WTC11 (cell line): ENCODE results near the gene FBXO41. TPM values are rescaled to one million over a fixed set of nuclear protein-coding genes. Genes with fewer than 3 reads are reported as not detected.
A peak's percentile ranks its signal among the peaks of the same experiment; 100 is the strongest.

Source experiments
- ATAC-seq: fragments of 200-7000 bp; cut with Tn5 transposase; 2 replicates; pipeline ENCODE4 v1.10.0; 2021; ENCODE audit warnings: mild to moderate bottlenecking, moderate library complexity
- CTCF ChIA-PET: fragments of 300-600 bp; sonication (Branson Sonifier 250); formaldehyde crosslinking; loops from one replicate; lab custom pipeline; 2021; ENCODE audit warnings: antibody characterized with exemption; lab: Charles Lee
- POLR2A ChIA-PET: fragments of 350-600 bp; sonication (Branson Sonifier 250); formaldehyde crosslinking; loops from one replicate; lab custom pipeline; 2021; ENCODE audit warnings: antibody characterized with exemption; lab: Charles Lee
- DNase-seq: peaks from one replicate; pipeline ENCODE4 v3.0.0; 2021; ENCODE audit warnings: low spot score
- H3K27ac Mint-ChIP-seq: 2 replicates; pipeline ENCODE4 v1.8.0; 2021; ENCODE audit warnings: mixed read lengths
- H3K27me3 Mint-ChIP-seq: 2 replicates; pipeline ENCODE4 v1.8.0; 2021; ENCODE audit warnings: low read depth, mild to moderate bottlenecking, moderate library complexity, mixed read lengths
- H3K36me3 Mint-ChIP-seq: 2 replicates; pipeline ENCODE4 v1.8.0; 2021; ENCODE audit warnings: mixed read lengths
- H3K4me1 Mint-ChIP-seq: 2 replicates; pipeline ENCODE4 v1.8.0; 2022; ENCODE audit warnings: mixed read lengths
- H3K4me3 Mint-ChIP-seq: 2 replicates; pipeline ENCODE4 v1.8.0; 2021; ENCODE audit warnings: mild to moderate bottlenecking, moderate library complexity, mixed read lengths
- H3K9me3 Mint-ChIP-seq: 2 replicates; pipeline ENCODE4 v1.8.0; 2021; ENCODE audit warnings: mixed read lengths
- CDX4 ChIP-seq: fragments of 250-450 bp; sonication (Bioruptor Pico); IDR thresholded peaks from 2 replicates; pipeline ENCODE4 v1.9.0; 2021; ENCODE audit warnings: moderate library complexity, mild to moderate bottlenecking, inconsistent platforms, borderline replicate concordance
- KAT7 ChIP-seq: sonication (generic); formaldehyde crosslinking; IDR thresholded peaks from 2 replicates; pipeline ENCODE4 v1.8.1; 2023; ENCODE audit warnings: missing genetic modification reagents, mild to moderate bottlenecking, borderline replicate concordance
- NFATC4 ChIP-seq: fragments of 250-450 bp; sonication (Bioruptor Pico); IDR thresholded peaks from 2 replicates; pipeline ENCODE4 v1.9.0; 2021; ENCODE audit warnings: mild to moderate bottlenecking
- NFYB ChIP-seq: sonication (generic); formaldehyde crosslinking; conservative IDR thresholded peaks from 2 replicates; pipeline ENCODE4 v1.8.0; 2022; ENCODE audit warnings: low read depth, missing genetic modification reagents
- PRDM15 ChIP-seq: sonication (generic); formaldehyde crosslinking; IDR thresholded peaks from 2 replicates; pipeline ENCODE4 v1.8.0; 2022; ENCODE audit warnings: missing genetic modification reagents
- SMAD3 ChIP-seq: sonication (generic); formaldehyde crosslinking; IDR thresholded peaks from 2 replicates; pipeline ENCODE4 v1.8.0; 2022; ENCODE audit warnings: missing genetic modification reagents, mild to moderate bottlenecking, borderline replicate concordance
- SMAD4 ChIP-seq: sonication (generic); formaldehyde crosslinking; IDR thresholded peaks from 2 replicates; pipeline ENCODE4 v1.8.0; 2022; ENCODE audit warnings: mild to moderate bottlenecking, missing genetic modification reagents
- STAT6 ChIP-seq: sonication (generic); formaldehyde crosslinking; conservative IDR thresholded peaks from 2 replicates; pipeline ENCODE4 v1.8.1; 2023; ENCODE audit warnings: mild to moderate bottlenecking, low read depth, missing genetic modification reagents, moderate library complexity
- ZNF425 ChIP-seq: fragments of 250-450 bp; sonication (Bioruptor Pico); conservative IDR thresholded peaks from 2 replicates; pipeline ENCODE4 v1.9.0; 2021; ENCODE audit warnings: mild to moderate bottlenecking
- ZNF512 ChIP-seq: sonication (generic); formaldehyde crosslinking; IDR thresholded peaks from 2 replicates; pipeline ENCODE4 v1.8.1; 2022; ENCODE audit warnings: missing genetic modification reagents, borderline replicate concordance
- total RNA-seq: library from RNA; stranded (reverse); gene quantifications from 3 replicates; pipeline ENCODE4 v1.2.3, GENCODE V29; 2021

The FBXO41 gene
- total RNA-seq, 1 experiment from 2014 or later: 19.2 TPM

GRCh38 chr2:73243884-73244570 is 40.3 kb downstream of the FBXO41 start:
- POLR2A ChIA-PET: no interaction called here

GRCh38 chr2:73239776-73240175 is 44.5 kb downstream of the FBXO41 start:
- H3K4me1 Mint-ChIP-seq: peaks cover 31% of the 10 kb centered on the region
- POLR2A ChIA-PET: no interaction called here
- peaks cover 50% of the 10 kb centered on the region for H3K36me3 Mint-ChIP-seq
- CTCF ChIA-PET: no interaction called here
- ATAC-seq: no peak
- no peak overlapping the region for H3K27ac Mint-ChIP-seq
- no peaks in the 10 kb centered on the region for H3K27me3 Mint-ChIP-seq
- no peaks in the 10 kb centered on the region for H3K9me3 Mint-ChIP-seq
- DNase-seq: no peak
- TF ChIP-seq SMAD4 (CRISPR knock-in tag): no peak
- no peak for TF ChIP-seq CDX4 (CRISPR knock-in tag)
- no peak overlapping the region for H3K4me3 Mint-ChIP-seq

More at GRCh38 chr2:73243884-73244570, 40.3 kb downstream of the FBXO41 start:
- H3K27ac Mint-ChIP-seq: no peak overlapping the region
- H3K9me3 Mint-ChIP-seq: no peaks in the 10 kb centered on the region
- DNase-seq: no peak
- TF ChIP-seq ZNF425 (CRISPR knock-in tag) (no peak), PRDM15 (CRISPR knock-in tag) (no peak), ZNF512 (no peak), NFATC4 (CRISPR knock-in tag) (no peak)
- peaks cover 87% of the 10 kb centered on the region for H3K36me3 Mint-ChIP-seq
- no peak for ATAC-seq
- no peaks in the 10 kb centered on the region for H3K27me3 Mint-ChIP-seq
- CTCF ChIA-PET: no interaction called here
- no peaks in the 10 kb centered on the region for H3K4me1 Mint-ChIP-seq
- no peak overlapping the region for H3K4me3 Mint-ChIP-seq

GRCh38 chr2:73238976-73239375 is 45.3 kb downstream of the FBXO41 start:
- TF ChIP-seq STAT6 (CRISPR knock-in tag): no peak
- no peak for TF ChIP-seq NFYB (CRISPR knock-in tag)
- no peak for TF ChIP-seq SMAD3 (CRISPR knock-in tag)
- TF ChIP-seq KAT7: no peak
- TF ChIP-seq, all 79 proteins: peak for 0
- Mint-ChIP-seq H3K4me1 (peaks cover 31% of the 10 kb centered on the region), H3K27ac (peak overlapping the region; percentile 98), H3K9me3 (no peaks in the 10 kb centered on the region), H3K27me3 (no peaks in the 10 kb centered on the region), H3K4me3 (no peak overlapping the region), H3K36me3 (peaks cover 42% of the 10 kb centered on the region)
- DNase-seq: no peak
- CTCF ChIA-PET: interaction anchor here (1.3 to 2.8 kb wide), 3 partner anchors 17 to 51 kb away, joined by 4 to 18 read pairs (median 8); no protein-coding TSS in a partner anchor
- POLR2A ChIA-PET: interaction anchor here (1.6 kb wide), 1 partner anchor 46 kb away, joined by 3 read pairs; no protein-coding TSS in a partner anchor
- no peak for ATAC-seq
